Activated T-helper 1 cell treated with anti-CD3 and anti-CD28 coated beads, Interleukin-12 subunit alpha, Interleukin-12 subunit beta, Interleukin-2, Interleukin-4 antibody, amounts not matched to agents 30 ng/mL and 10 ng/mL and 1 ng/mL, durations not matched to agents 14 hours and 24 hours and 36 hours (primary cell): Measurements from ENCODE around the gene CRADD. TPM values are rescaled to one million over a fixed set of nuclear protein-coding genes. Genes with fewer than 3 reads are reported as not detected.

Experiments
- DNase-seq: peaks from one replicate; pipeline ENCODE4 v3.0.0; 2021; ENCODE audit warnings: low spot score
- H3K27ac Mint-ChIP-seq: one replicate; pipeline ENCODE4 v1.8.0; 2021; ENCODE audit warnings: mild to moderate bottlenecking, mixed read lengths
- H3K27me3 Mint-ChIP-seq: one replicate; pipeline ENCODE4 v1.8.0; 2022; ENCODE audit warnings: mild to moderate bottlenecking, moderate library complexity, mixed read lengths; ENCODE audit not compliant: insufficient read depth
- H3K36me3 Mint-ChIP-seq: one replicate; pipeline ENCODE4 v1.8.0; 2021; ENCODE audit warnings: low read depth, mixed read lengths
- H3K4me1 Mint-ChIP-seq: one replicate; pipeline ENCODE4 v1.8.0; 2021; ENCODE audit warnings: low read depth, mixed read lengths
- H3K4me3 Mint-ChIP-seq: one replicate; pipeline ENCODE4 v1.8.0; 2021; ENCODE audit warnings: mild to moderate bottlenecking, moderate library complexity, mixed read lengths
- H3K9me3 Mint-ChIP-seq: one replicate; pipeline ENCODE4 v1.8.0; 2021; ENCODE audit warnings: mixed read lengths
- intact Hi-C: fragments of 100-400 bp; cut with micrococcal nuclease; formaldehyde crosslinking; loops from one replicate; pipeline ENCODE4 v1.15.1; 2024
- total RNA-seq: library from RNA; stranded (reverse); gene quantifications from 2 replicates; pipeline ENCODE4 v1.2.3, GENCODE V29; 2022

Gene CRADD
- total RNA-seq, 1 donor from 2014 or later, result 11.2 TPM

- no peak for DNase-seq
- intact Hi-C loops, result no loop called here
- H3K36me3 Mint-ChIP-seq, result peaks cover 5% of the 10 kb centered on the region
- no peak overlapping the region for H3K4me3 Mint-ChIP-seq
- no peak overlapping the region for H3K27ac Mint-ChIP-seq
- H3K27me3 Mint-ChIP-seq, result peaks cover 5% of the 10 kb centered on the region
- H3K9me3 Mint-ChIP-seq, result no peaks in the 10 kb centered on the region
- H3K4me1 Mint-ChIP-seq, result peaks cover 5% of the 10 kb centered on the region
Observed at GRCh38 chr12:93733928-93734327, 56.8 kb downstream of the CRADD start.

DNA sequence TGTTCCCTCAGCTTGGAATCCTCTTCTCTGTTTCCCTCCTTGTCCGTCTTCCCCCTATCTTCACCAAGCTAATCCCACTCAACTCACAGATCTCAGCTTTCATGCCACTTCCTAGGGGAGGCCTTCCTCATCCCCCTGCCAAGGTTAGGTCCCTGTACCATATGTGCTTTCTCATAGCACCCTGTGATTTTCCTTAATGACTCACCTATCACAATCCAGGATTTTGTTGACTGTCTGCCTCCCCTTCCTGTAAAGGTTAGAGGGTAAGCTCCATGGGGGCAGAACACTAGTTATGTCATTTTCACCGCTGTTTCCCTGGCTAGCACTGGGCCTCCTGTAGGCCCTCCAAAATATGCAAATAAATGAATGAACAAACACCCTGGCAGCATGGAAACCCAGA is 57.6 kb downstream of the CRADD start:
- no peak for DNase-seq
- Mint-ChIP-seq H3K9me3 (no peaks in the 10 kb centered on the region), H3K27me3 (peaks cover 5% of the 10 kb centered on the region), H3K36me3 (peaks cover 5% of the 10 kb centered on the region), H3K4me3 (no peak overlapping the region), H3K27ac (no peak overlapping the region), H3K4me1 (peaks cover 5% of the 10 kb centered on the region)
- intact Hi-C loops, result no loop called here

- Mint-ChIP-seq H3K9me3 (no peaks in the 10 kb centered on the region), H3K4me1 (peaks cover 15% of the 10 kb centered on the region), H3K4me3 (no peak overlapping the region), H3K27me3 (peaks cover 4% of the 10 kb centered on the region), H3K27ac (no peak overlapping the region), H3K36me3 (peaks cover 5% of the 10 kb centered on the region)
- DNase-seq, result no peak
- intact Hi-C loops, result no loop called here
Observed at GRCh38 chr12:93736640-93737178, 59.5 kb downstream of the CRADD start.

GRCh38 chr12:93737457-93738198 is 60.5 kb downstream of the CRADD start:
- no peak overlapping the region for H3K4me3 Mint-ChIP-seq

DNA sequence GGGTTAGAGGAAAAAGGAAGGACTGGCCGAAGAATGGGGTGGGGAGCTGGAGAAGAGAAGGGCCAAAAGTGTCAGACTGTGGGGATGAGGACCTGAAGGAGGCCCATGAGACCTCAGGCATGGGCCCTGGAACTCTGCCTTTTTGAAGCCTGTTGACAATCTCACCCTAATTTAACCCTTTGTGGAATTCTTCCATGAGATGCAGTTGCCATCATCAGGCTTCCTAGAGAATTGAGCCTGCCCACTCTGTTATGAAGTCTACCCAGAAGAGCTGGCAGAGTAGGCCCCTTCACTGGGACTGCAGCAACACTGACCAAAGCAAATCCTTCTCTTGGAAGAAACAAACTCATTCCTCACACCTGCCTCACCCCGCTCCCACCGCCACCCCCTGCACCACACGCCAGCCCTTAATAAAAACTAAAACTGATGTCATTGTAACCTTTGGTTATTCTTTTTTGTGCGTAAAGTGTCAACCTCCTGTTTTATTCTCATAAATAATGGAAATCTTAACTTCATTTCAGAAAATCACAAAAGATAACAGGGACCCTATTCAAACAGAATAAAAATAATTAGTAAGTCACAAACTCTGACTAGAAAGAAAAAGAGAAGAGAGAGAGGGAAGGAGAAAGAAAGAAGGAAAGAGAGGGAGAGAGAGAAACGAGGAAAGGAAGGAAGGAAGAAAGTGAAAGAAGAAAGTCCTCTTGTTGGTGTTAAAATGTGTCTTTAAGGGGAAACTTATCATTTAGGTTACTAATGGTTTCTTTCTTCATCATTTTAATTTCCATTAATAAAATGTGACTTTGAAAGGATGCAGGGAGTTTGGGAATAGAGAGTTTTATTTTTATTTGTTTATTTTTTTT is 61.3 kb downstream of the CRADD start:
- Mint-ChIP-seq H3K27ac (no peak overlapping the region), H3K9me3 (no peaks in the 10 kb centered on the region), H3K4me1 (peaks cover 29% of the 10 kb centered on the region), H3K27me3 (peaks cover 4% of the 10 kb centered on the region), H3K36me3 (peaks cover 5% of the 10 kb centered on the region), H3K4me3 (no peak overlapping the region)
- DNase-seq, result no peak
- intact Hi-C loops, result no loop called here

More at GRCh38 chr12:93737457-93738198, 60.5 kb downstream of the CRADD start:
- Mint-ChIP-seq H3K27me3 (peaks cover 4% of the 10 kb centered on the region), H3K4me1 (peaks cover 21% of the 10 kb centered on the region), H3K36me3 (peaks cover 5% of the 10 kb centered on the region), H3K27ac (no peak overlapping the region), H3K9me3 (no peaks in the 10 kb centered on the region)
- no peak for DNase-seq
- intact Hi-C loops, result no loop called here

- Mint-ChIP-seq H3K27ac (no peak overlapping the region), H3K36me3 (peaks cover 5% of the 10 kb centered on the region), H3K9me3 (no peaks in the 10 kb centered on the region), H3K27me3 (peaks cover 2% of the 10 kb centered on the region), H3K4me1 (peaks cover 47% of the 10 kb centered on the region), H3K4me3 (no peak overlapping the region)
- no peak for DNase-seq
- intact Hi-C loops, result loop anchor here (10.0 kb wide), 1 partner anchor 756 kb away; no protein-coding TSS in a partner anchor
Observed at GRCh38 chr12:93740751-93741150, 63.6 kb downstream of the CRADD start.

GRCh38 chr12:93741659-93742109 is 64.5 kb downstream of the CRADD start:
- no peaks in the 10 kb centered on the region for H3K9me3 Mint-ChIP-seq
- peaks cover 2% of the 10 kb centered on the region for H3K27me3 Mint-ChIP-seq
- peaks cover 5% of the 10 kb centered on the region for H3K36me3 Mint-ChIP-seq
- H3K27ac Mint-ChIP-seq, result peak overlapping the region; percentile 86
- intact Hi-C loops, result loop anchor here (1.0 to 10.0 kb wide), 6 partner anchors 64 to 757 kb away; partner anchors contain the start of gene CRADD
- H3K4me3 Mint-ChIP-seq, result peak overlapping the region; percentile 83
- H3K4me1 Mint-ChIP-seq, result peaks cover 50% of the 10 kb centered on the region
- no peak for DNase-seq

DNA sequence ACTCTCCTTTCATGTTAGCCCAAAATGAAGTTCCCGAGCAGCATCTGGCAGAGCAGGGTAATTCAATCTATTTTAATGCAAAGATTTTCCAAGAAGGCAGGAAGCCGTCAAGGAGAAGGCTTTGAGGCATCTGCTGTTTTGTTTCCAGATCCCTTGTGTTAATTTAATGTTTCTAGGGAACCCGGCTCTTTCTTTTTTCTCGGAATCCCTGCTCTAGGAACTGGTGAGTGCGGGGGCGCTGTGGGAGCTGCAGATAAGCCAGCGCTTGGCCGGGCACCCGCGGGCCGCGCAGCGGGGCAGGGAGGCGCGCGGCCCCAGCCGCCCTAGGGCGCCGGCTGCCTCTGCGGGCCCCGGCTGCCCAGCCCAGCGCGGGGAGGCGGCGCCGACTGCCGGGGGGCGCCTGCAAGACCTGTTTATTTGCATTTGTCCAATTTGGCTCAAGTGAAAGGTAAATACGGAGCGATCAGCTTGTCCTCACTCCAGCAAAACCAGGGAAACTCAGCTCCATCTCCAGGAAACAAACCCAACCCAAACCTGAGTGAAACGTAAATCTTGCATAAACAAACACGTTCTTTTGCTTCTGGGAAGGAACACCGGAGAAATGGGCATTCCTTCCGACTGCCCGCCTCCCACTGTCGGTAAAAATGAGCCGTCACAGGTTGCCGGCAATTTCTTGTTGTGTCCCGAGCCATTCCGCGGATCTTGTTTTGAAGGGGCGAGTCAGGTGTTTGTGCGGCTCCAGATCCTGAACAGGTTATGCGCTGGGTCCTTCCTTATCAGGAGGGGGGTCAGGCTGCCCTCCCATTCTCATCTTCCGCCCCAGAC is 65.1 kb downstream of the CRADD start:
- H3K36me3 Mint-ChIP-seq, result peaks cover 5% of the 10 kb centered on the region
- intact Hi-C loops, result loop anchor here (1.0 to 10.0 kb wide), 6 partner anchors 65 to 758 kb away; partner anchors contain the start of gene CRADD
- peaks cover 2% of the 10 kb centered on the region for H3K27me3 Mint-ChIP-seq
- no peaks in the 10 kb centered on the region for H3K9me3 Mint-ChIP-seq
- peak overlapping the region; percentile 86 for H3K4me3 Mint-ChIP-seq
- H3K4me1 Mint-ChIP-seq, result peaks cover 50% of the 10 kb centered on the region
- H3K27ac Mint-ChIP-seq, result peak overlapping the region; percentile 86
- peak; percentile 40 for DNase-seq

- no peak for DNase-seq
- H3K4me3 Mint-ChIP-seq, result peak overlapping the region; percentile 86
- H3K27me3 Mint-ChIP-seq, result peaks cover 2% of the 10 kb centered on the region
- peaks cover 49% of the 10 kb centered on the region for H3K4me1 Mint-ChIP-seq
- H3K36me3 Mint-ChIP-seq, result peaks cover 4% of the 10 kb centered on the region
- no peak overlapping the region for H3K27ac Mint-ChIP-seq
- H3K9me3 Mint-ChIP-seq, result no peaks in the 10 kb centered on the region
- intact Hi-C loops, result loop anchor here (2.0 to 10.0 kb wide), 2 partner anchors 241 to 759 kb away; no protein-coding TSS in a partner anchor
Observed at GRCh38 chr12:93743229-93743998, 66.2 kb downstream of the CRADD start.

DNA sequence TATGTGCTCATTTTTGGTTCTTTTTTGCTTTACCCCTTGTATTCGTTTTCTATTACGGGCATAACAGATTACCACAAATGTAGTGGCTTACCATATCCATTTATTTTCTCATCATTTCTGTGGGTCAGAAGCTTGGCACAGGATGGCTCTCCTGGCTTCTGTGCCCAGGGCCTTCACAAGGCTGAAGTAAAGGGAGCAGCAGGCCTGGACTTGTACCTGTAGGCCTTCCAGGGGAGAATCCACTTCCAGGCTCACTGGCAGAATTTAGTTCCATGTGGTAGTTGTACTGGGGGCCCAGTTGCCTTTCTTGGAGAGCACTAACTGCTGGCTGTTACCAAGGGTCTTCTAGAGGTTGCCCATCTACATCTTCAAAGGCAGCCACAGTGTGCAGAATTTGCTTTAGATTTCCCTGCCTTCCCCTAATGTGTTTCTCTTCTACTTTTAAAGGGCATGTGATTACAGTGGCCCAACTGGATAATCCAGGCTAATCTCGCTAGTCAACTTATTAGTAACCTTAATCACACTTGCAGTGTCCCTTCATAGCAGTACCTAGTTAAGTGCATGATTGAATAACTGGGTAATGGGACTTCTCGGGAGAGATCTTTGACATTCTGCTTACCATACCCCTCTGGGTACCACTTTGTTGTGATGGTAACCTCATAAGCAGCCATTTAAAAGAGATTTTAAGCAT is 67.0 kb downstream of the CRADD start:
- intact Hi-C loops, result loop anchor here (2.0 to 10.0 kb wide), 2 partner anchors 241 to 759 kb away; no protein-coding TSS in a partner anchor
- Mint-ChIP-seq H3K4me1 (peaks cover 50% of the 10 kb centered on the region), H3K9me3 (no peaks in the 10 kb centered on the region), H3K27ac (no peak overlapping the region), H3K4me3 (peak overlapping the region; percentile 40), H3K27me3 (no peaks in the 10 kb centered on the region), H3K36me3 (peaks cover 2% of the 10 kb centered on the region)
- DNase-seq, result no peak

DNA sequence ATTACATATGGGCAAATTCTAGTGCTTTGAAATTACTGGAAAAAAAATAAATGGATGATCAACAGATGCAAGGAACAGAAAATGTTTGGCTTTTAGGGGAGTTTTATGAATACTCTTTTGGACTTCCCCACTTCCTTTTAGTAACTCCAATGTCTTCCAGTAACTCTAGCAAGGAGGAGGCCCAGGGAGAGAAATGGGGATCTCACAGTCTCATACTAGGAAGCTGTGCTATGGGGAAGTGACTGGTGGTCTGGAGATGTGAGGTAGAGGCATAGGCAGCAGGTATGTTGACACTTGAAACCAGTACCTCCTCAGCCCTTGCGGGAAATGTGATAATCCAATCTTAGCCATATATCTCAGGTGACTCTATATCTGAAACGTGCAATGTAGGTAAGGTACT is 68.1 kb downstream of the CRADD start:
- intact Hi-C loops, result loop anchor here (10.0 kb wide), 1 partner anchor 760 kb away; no protein-coding TSS in a partner anchor
- H3K27me3 Mint-ChIP-seq, result no peaks in the 10 kb centered on the region
- no peaks in the 10 kb centered on the region for H3K9me3 Mint-ChIP-seq
- DNase-seq, result no peak
- peaks cover 2% of the 10 kb centered on the region for H3K36me3 Mint-ChIP-seq
- H3K27ac Mint-ChIP-seq, result no peak overlapping the region
- H3K4me3 Mint-ChIP-seq, result no peak overlapping the region
- peaks cover 56% of the 10 kb centered on the region for H3K4me1 Mint-ChIP-seq
